IPS DF 4.7 (cell line): Measurements from ENCODE around the gene FAM168A.

Experiments
- DNase-seq: peaks from one replicate; pipeline ENCODE4 v3.0.0-alpha.2; 2013; ENCODE audit warnings: low spot score; ENCODE audit errors: extremely low read depth

The FAM168A gene

GRCh38 chr11:73390601-73391565 lies 207.0 kb downstream of the FAM168A start:
- no peak for DNase-seq

- no peak for DNase-seq
These were observed 208.0 kb downstream of the FAM168A start for GRCh38 chr11:73389916-73390315.

- no peak for DNase-seq
These were observed 208.8 kb downstream of the FAM168A start for GRCh38 chr11:73389134-73389525.

- DNase-seq, result no peak
These were observed 209.4 kb downstream of the FAM168A start for GRCh38 chr11:73388265-73389133.

GRCh38 chr11:73387594-73388264 lies 210.2 kb downstream of the FAM168A start:
- DNase-seq, result no peak

- DNase-seq, result no peak
These were observed 211.4 kb downstream of the FAM168A start for GRCh38 chr11:73386546-73386945.

- DNase-seq, result no peak
These were observed 211.9 kb downstream of the FAM168A start for GRCh38 chr11:73386016-73386415.

- no peak for DNase-seq
These were observed 212.8 kb downstream of the FAM168A start for GRCh38 chr11:73384872-73385689.

GRCh38 chr11:73384531-73384871 lies 213.4 kb downstream of the FAM168A start:
- DNase-seq, result no peak

GRCh38 chr11:73384125-73384441 lies 213.8 kb downstream of the FAM168A start:
- DNase-seq, result no peak

GRCh38 chr11:73383249-73384124 lies 214.4 kb downstream of the FAM168A start:
- DNase-seq, result no peak

- DNase-seq, result no peak
These were observed 215.2 kb downstream of the FAM168A start for GRCh38 chr11:73382747-73383146.

GRCh38 chr11:73382183-73382582 lies 215.7 kb downstream of the FAM168A start:
- no peak for DNase-seq

GRCh38 chr11:73381589-73381988 lies 216.3 kb downstream of the FAM168A start:
- DNase-seq, result no peak

- DNase-seq, result no peak
These were observed 217.0 kb downstream of the FAM168A start for GRCh38 chr11:73380897-73381410.

GRCh38 chr11:73380331-73380730 lies 217.6 kb downstream of the FAM168A start:
- DNase-seq, result no peak

GRCh38 chr11:73379189-73379880 lies 218.6 kb downstream of the FAM168A start:
- no peak for DNase-seq

- no peak for DNase-seq
These were observed 220.9 kb downstream of the FAM168A start for GRCh38 chr11:73376803-73377629.
